GM19023 (cell line): ENCODE results near the gene JAKMIP3.

Experiments used
- ATAC-seq: cut with Tn5 transposase; IDR thresholded peaks from one replicate; pipeline ENCODE4 v1.9.1; 2021; ENCODE audit warnings: mild to moderate bottlenecking, moderate library complexity; ENCODE audit not compliant: unreplicated experiment

JAKMIP3 gene

DNA sequence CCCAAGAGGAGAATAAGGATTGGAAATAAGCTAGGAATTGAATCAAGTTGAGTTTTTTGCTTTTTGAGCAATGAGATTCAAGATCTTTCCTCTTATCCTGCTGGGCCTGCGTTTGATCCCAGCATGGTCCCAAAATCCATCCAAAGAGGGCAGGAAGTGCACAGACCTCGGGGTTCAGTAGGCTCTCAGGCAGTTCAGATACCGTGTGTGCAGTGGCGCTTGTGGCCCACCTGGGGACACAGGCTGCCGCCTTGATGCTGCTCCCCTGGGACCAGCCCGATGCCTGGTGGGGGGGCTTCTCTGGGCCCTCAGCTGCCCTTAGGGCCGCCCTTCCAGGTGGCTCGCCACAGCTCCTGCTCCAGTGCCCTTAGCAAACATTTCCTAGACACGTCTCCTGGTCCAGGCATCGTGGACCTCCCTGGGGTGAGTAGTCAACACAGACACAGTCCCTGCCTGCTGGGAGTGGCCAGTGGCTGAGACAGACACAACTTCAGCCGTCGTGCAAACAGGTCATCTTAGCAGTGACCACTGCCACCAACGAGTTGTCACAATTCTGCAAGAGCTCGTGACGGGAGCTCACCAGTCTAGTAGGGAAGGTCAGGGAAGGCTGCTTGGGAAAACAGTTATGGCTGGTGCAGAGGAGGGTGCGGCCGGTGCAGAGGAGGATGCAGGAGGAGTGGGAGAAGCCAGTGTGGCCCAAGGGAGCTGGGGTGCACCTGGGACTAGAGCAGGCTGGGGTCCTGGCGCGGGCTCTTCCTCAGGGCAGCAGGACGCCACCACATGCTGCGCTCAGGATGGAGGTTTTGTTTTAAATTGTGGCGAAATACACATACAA lies 21.7 kb upstream of the JAKMIP3 start:
- no peak for ATAC-seq

GRCh38 chr10:132044803-132045202 lies 20.9 kb upstream of the JAKMIP3 start:
- no peak for ATAC-seq

GRCh38 chr10:132045324-132045723 lies 20.4 kb upstream of the JAKMIP3 start:
- ATAC-seq: no peak

- no peak for ATAC-seq
Measured at GRCh38 chr10:132047575-132048293, 18.0 kb upstream of the JAKMIP3 start.

DNA sequence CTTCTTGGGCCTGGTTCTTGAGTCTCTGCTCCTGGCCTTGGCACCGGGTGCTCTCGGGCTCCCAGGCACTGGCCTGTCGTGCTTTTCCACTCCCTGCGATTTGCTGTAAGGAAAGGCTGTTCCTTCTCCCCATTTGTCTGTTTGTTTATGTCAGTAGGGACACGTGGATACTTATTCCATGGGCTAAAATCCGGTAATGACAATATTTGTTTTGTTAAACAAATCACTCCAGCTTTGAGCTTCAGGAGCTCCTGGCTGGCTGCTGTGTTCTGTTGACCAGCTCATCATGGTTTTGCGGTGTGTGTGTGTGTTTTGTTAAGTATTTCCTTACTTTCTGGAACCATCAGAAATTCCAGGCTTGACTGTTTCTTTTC lies 17.5 kb upstream of the JAKMIP3 start:
- ATAC-seq: no peak

GRCh38 chr10:132050191-132050590 lies 15.6 kb upstream of the JAKMIP3 start:
- ATAC-seq: no peak

GRCh38 chr10:132052124-132052523 lies 13.6 kb upstream of the JAKMIP3 start:
- ATAC-seq: no peak

DNA sequence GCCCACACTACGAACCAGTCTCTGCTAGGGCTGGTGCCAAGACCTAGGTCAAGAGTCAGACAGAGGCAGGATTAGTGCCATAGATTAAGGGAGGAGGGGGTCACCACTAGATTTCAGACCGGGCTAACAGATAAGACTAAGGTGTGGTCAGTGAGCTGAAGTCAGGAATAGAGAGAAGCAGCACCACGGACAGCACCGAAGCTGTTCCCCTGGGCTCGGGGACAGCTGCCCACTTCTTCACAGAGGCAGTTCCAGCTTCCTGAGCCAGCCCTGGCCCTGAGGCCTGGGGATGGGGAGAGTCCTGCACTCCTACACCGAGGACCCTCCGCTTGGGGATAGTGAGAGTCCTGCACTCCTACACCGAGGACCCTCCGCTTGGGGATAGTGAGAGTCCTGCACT lies 11.2 kb upstream of the JAKMIP3 start:
- ATAC-seq: no peak

GRCh38 chr10:132055616-132056015 lies 10.1 kb upstream of the JAKMIP3 start:
- no peak for ATAC-seq

- ATAC-seq: no peak
Measured at GRCh38 chr10:132056663-132057062, 9.1 kb upstream of the JAKMIP3 start.

DNA sequence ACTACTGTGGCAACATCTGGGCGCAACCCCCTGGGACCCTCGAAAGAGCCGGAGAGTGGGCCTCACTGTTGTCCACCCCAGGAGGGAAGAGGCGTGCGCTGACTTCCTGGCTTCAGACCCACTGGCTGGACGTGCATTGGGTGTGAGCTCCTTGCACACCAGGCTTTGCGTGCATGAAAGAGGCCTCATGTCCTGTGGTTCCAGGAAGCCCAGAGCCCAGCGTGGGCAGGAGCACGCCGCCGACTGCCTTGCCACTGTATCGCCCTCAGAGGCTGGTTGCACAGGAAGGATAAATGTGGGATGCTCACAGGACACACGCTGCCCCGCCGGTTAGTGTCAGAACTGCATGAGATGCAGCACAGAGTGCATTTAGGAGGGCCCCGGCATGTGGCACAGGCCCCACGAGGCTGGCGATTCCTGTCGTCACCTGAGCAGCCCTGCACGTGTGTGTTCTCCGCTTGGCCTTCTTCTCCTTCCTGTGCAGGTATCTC lies 8.5 kb upstream of the JAKMIP3 start:
- ATAC-seq: no peak

DNA sequence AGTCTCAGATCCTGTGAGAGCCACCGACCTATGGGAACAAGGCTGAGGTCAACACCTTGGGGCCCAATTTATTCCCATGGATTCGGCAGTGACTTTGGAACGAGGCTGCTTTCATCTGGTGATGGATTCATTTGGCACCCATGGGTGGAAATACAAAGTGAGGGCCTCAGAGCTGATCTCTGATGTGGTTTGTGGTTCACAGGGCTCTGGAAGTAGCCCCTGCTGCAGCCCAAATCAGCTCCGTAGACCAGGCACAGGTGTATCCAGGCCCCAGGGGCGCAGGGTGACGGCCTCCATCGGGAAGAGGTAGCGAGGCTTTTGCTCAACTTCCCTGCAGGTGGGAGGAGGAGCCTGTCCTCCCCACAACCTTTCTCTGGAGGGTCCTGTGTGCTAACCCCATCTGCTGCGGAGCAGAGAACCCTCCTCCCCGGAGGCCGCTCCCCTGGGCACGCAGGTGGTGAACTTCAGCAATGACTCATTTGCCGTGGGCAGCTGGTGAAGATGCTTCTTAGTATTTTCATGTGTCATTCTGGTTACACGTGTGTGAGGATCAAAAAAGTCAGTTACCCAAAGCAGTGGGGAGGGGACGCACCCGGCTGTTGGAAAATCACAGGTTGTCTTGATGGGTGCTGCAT lies 7.5 kb upstream of the JAKMIP3 start:
- ATAC-seq: no peak

- no peak for ATAC-seq
Measured at GRCh38 chr10:132058793-132059759, 6.7 kb upstream of the JAKMIP3 start.

DNA sequence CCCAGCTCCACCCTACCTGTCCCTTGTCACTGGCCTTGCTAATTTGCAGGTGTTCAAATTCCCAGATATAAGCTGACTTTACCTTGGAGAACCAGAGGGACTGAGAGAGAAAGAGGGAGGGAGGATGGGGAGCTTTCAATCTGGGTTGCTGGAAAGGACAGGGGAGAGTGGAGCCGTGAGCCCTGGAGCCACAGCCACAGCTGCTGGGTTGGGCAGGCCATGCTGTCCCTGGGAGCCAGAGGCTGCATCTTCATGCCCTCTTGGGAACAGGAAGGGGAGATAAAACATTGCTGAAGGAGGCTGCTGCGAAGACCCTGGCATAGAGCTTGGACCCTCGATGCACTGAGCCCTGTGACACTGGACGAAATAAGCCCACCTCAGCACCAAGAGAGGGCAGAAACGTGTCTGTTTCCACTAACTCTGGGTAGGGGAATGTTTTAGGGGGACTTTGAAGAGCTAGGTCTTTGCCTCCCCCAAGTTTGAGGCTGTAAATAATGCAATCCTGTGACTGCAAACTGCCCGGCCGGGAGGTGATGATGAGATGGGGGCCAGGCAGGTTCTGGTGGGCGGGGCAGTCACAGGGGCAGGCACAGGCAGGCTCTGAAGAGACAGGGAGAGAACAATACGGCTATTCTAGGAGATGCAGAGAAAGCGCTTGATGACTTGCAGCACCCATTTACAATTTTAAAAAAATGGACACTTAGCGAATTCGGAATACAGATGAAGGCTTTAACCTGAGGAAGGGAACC lies 5.8 kb upstream of the JAKMIP3 start:
- ATAC-seq: no peak

DNA sequence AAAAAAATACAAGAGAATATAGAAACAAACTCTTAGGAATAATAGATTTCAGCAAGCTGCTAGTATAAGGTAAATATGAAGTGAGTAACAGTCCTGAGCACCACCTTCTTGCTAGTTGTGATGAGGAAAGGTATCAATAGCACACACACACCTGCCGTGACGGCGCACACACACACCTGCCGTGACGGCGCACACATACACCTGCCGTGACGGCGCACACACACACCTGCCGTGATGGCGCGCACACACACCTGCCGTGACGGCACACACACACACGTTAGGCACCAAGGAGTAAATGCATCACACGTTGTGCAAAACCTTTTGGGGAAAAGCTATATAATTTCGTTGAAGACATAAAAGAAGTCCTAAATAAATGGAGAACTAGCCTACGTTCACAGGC lies 4.7 kb upstream of the JAKMIP3 start:
- no peak for ATAC-seq

DNA sequence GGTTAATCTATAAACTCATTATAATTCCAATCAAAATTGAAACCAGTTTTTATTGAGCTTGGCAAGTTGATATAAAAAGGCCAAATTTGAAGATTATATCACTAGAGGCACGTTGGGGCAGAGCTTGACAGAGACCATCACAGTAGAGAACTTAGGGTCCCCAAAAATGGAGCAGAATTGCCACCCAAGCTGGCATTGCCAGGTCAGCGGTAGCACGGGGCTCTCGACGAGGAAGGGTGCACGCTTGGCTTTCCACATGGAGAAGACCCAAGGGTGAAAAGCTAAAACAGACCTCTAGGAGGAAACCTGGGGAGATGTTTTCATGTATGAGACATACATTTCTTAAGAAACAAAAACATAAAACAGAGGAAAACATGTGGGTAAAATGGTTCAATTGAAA lies 4.3 kb upstream of the JAKMIP3 start:
- ATAC-seq: no peak

GRCh38 chr10:132062116-132062515 lies 3.6 kb upstream of the JAKMIP3 start:
- no peak for ATAC-seq

GRCh38 chr10:132062641-132063390 lies 2.9 kb upstream of the JAKMIP3 start:
- ATAC-seq: no peak

DNA sequence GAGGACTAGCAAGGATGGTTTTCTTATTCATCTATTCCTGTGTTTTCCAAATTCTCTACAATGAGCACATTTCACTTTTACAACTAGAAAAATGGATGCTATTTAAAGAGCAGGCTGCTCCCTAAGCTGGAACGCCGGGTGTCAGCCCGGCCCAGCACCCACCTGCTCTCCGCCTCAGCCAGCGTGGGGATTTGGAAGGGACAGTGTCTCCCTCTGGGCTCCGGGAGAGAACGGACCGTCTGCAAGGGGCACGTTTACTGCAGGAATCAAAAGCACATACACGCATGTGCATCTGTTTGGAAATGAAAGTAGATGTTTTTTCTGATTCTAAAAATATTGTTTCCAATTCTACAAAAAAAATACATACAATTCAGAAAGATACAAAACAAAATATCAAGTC lies 2.3 kb upstream of the JAKMIP3 start:
- no peak for ATAC-seq
